M059J (cell line): ENCODE results near the gene SSH3. TPM values are rescaled to one million over a fixed set of nuclear protein-coding genes. Genes with fewer than 3 reads are reported as not detected.

Experiments used
- DNase-seq: peaks from one replicate; pipeline ENCODE4 v3.0.0-alpha.2; 2012; ENCODE audit warnings: low read depth
- total RNA-seq: library from RNA; depleted of rRNA; stranded (reverse); fragments of >200 nt; shearing (Covaris generic); gene quantifications from 2 replicates; pipeline ENCODE4 v1.2.3, GENCODE V29; 2014; rRNA removed

Gene SSH3
- 17.5 and 18.4 TPM in 2 replicates for total RNA-seq

- DNase-seq: peak; percentile 72
Measured at GRCh38 chr11:67303132-67303834, at the start of gene SSH3. TSS of gene SSH3 (plus strand) at chr11:67303530. CDS start at chr11:67303626, 96 bp downstream.

GRCh38 chr11:67253872-67254624 lies 49.3 kb upstream of the SSH3 start:
- no peak for DNase-seq

GRCh38 chr11:67254798-67255197 lies 48.5 kb upstream of the SSH3 start:
- no peak for DNase-seq

GRCh38 chr11:67255353-67255752 lies 48.0 kb upstream of the SSH3 start:
- DNase-seq: no peak

GRCh38 chr11:67255864-67256263 lies 47.5 kb upstream of the SSH3 start:
- DNase-seq: no peak

- no peak for DNase-seq
Measured at GRCh38 chr11:67256477-67257135, 46.7 kb upstream of the SSH3 start.

- no peak for DNase-seq
Measured at GRCh38 chr11:67260406-67260805, 42.9 kb upstream of the SSH3 start.

- DNase-seq: peak; percentile 50
Measured at GRCh38 chr11:67260885-67261639, 42.3 kb upstream of the SSH3 start.

GRCh38 chr11:67261640-67261945 lies 41.7 kb upstream of the SSH3 start:
- no peak for DNase-seq

GRCh38 chr11:67261946-67262681 lies 41.2 kb upstream of the SSH3 start:
- DNase-seq: no peak

GRCh38 chr11:67262731-67263675 lies 40.3 kb upstream of the SSH3 start:
- DNase-seq: peak; percentile 86

GRCh38 chr11:67264260-67264659 lies 39.1 kb upstream of the SSH3 start:
- no peak for DNase-seq

GRCh38 chr11:67264877-67265632 lies 38.3 kb upstream of the SSH3 start:
- DNase-seq: no peak

GRCh38 chr11:67265633-67266448 lies 37.5 kb upstream of the SSH3 start:
- peak; percentile 45 for DNase-seq

GRCh38 chr11:67266449-67267187 lies 36.7 kb upstream of the SSH3 start, which contains the start of gene GRK2:
TSS of gene GRK2 (plus strand) at chr11:67266473. CDS start at chr11:67266700, 227 bp downstream.
- peak; percentile 50 for DNase-seq

- no peak for DNase-seq
Measured at GRCh38 chr11:67267188-67268080, 35.9 kb upstream of the SSH3 start.
